Left renal cortex interstitium (tissue), 4 donors: Measurements from ENCODE around the gene SEMA3B. TPM values are rescaled to one million over a fixed set of nuclear protein-coding genes. Genes with fewer than 3 reads are reported as not detected.
"Not testable (repeated sequence)": the region's sequence is repeated elsewhere in the genome, so short reads cannot be mapped to it uniquely, and the experiment has no call there.

ENCODE experiments used
- DNase-seq, 4 donors: peaks; one replicate each; pipeline ENCODE4 v3.0.0-alpha.2; 2013; ENCODE audit warnings: low read depth in 4 of 4, low spot score in 2 of 4, missing footprints in 1 of 4
- polyA plus RNA-seq, 4 donors: library from polyadenylated mRNA; unstranded; fragments of 120-200 nt; gene quantifications; one replicate each; pipeline ENCODE4 v1.2.1, GENCODE V29; 2013; ENCODE audit not compliant: insufficient read length in 4 of 4

The SEMA3B gene
- polyA plus RNA-seq, 4 donors = 71.0 to 119 (median 108) TPM

DNA sequence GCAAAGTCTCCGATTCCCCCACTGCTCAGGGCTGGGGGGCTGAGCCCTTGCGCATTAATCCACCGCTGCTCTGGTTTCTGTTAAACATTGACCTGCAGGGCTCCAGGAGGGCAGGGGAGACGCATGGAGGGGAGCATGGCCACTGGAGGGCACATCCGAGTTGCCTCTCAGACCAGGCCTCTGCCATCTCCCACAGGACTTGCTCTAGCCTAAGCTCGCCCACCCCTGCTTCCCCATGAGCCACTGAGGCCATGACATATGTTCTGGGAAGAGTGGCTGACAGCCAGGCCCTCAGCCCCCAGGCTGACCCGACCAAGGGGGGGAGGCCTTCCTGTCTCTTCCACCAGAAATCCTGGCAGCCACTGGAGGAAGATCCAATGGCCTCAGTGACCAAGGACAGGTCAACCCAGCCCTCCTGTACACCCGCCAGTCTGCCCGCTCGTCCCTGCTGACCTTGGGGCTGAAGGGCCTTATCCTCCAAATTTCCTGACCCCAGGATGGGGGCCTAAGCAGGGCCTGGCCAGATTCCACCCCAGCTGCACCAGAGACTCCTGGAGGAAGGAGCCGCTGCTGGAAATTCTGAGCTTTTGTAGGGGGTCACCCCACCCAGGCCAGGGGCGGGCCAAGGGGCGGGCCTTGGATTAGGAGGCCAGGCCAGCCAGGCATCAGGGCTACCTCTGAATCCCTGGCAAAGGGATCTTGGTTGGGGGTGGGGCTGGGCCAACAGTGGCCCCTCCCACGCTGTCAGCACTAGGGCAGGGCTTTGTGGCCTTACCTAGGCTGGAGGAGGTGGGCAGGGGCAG is 34.3 kb downstream of the SEMA3B start, which contains the start of gene HYAL1:
Gene HYAL1, minus strand, starts transcription at position 562 of the 803 bp plus-strand sequence. CDS start 618 bp downstream, outside the sequence.
- no peak for DNase-seq

DNA sequence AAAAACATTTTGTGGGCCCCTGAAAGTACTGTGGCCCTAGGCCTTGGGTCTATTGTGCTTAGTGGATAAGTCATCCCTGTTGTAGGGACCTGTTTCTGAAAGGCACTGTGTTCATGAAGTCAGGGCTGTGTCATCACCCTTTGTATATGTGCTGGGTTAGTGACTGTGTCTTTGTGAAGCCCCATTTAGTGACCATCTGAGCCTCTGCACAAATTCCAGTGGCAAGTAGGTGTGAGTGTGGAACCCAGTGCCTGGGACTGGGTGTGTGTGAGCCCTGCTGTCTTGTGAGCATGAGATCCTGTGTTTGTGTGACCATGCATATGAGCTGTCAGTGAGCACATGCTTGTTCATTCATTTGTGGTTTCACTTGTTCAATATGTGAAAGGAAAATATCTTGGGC is 35.7 kb downstream of the SEMA3B start:
- no peak for DNase-seq

DNA sequence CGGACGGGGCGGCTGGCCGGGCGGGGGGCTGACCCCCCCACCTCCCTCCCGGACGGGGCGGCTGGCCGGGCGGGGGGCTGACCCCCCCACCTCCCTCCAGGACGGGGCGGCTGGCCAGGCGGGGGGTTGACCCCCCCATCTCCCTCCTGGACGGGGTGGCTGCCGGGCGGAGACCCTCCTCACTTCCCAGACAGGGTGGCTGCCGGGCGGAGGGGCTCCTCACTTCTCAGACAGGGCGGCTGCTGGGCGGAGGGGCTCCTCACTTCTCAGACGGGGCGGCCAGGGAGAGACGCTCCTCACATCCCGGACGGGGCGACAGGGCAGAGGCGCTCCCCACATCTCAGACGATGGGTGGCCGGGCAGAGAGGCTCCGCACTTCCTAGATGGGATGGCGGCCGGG is 43.1 kb downstream of the SEMA3B start:
- DNase-seq = not testable (repeated sequence)

DNA sequence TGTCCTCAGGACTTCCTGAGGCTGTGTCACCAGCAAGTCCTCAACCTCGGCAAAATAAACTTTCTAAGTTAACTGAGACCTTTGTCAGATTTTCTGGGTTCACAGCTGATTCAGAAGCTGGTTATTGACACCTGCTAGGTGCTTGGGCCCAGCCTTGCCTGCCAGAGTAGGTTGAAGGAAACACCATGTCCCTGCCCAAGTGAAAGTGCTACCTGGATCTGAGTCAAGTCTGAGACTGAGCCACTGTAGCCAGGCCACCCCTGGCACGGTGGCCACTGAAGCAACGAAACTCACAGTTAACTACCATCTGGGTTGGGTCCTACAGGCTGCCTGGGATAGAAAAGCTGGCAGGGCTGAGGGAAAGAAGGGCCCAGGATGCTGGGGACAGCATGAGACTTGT is 45.4 kb downstream of the SEMA3B start:
- DNase-seq = no peak

DNA sequence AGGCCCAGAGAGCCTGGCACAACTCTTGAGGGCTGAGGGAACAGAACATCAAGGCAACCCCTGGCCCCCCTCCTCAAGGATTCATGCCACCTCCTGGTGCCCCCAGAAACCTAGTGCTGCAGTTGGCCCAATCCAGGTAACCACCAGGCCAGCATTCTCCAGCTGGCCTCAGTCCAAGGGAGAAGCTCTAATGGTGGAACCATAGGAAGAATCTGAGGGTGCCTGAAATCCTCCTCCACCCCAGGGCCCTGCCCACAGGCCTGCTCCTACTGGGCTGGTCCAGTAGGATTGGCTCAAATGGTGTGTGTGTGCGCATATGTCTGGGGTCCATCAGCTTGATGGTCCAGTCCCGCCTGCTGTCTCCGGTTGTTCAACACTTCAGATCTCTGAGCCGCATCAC is 45.9 kb downstream of the SEMA3B start:
- DNase-seq = no peak

DNA sequence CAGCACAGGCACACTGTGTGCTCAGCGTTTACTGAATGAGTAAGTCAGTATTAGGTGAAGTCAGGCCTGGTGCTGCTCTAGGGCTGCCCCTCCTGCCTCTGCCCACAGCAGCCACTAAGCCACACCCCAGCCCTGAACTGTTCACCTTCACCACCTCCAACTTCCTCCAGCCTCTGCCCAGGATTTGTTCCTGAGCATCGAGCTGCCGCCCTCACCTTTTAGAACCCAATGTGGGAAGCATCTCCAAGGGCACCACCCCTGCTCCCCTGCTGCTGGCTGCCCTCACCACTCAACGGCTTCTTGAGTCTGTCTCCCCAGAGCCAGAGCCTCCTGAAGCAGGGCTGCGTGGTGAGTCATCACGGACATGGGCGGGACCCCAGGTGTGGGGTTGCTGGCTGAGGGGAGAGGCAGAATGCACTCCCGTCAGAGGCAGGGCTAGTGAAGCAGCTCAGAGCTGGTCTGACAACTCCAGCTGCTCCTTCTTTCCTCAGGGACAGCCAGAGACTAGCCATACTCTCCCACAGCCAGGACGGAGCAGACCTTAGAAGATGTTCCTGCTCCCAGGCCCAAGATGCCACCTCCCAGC is 47.8 kb downstream of the SEMA3B start:
- no peak for DNase-seq

DNA sequence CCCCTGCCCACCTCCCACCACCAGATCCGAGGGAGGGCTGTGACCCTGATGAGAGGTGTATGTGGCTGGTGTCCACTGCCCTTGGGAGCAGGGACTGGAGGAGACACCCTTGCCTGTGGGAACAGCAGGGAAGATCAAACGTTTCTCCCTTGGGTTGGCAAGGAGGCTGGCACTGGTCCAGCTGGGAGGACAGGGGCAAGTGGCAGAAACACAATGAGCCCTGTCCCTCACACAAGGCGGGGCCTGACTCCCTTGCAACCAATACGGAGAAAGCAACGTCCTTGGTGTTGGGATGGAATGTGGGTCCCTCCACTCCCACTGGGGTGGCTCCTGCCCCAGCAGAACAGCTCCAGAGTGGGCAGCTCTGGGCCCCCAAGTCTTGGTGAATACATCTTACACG is 48.4 kb downstream of the SEMA3B start:
- DNase-seq = no peak

DNA sequence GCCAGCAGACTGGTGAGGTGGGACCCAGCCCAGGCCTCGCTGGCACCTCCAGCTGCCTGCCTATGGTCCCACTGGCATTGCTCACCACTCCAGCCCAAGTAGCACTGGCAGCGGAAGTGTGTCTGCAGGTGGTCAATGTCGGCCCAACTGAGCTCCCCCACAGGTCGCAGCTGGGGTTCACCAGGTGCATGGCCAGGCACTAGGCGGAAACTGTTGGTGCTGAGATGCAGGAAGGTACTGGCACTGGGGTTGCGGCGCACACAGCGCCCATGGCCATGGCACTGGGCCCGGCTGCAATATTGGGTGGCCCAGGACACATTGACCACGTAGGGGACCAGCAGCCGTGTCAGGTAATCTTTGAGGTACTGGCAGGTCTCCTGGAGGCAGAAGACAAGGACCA is 49.2 kb downstream of the SEMA3B start:
- no peak for DNase-seq

DNA sequence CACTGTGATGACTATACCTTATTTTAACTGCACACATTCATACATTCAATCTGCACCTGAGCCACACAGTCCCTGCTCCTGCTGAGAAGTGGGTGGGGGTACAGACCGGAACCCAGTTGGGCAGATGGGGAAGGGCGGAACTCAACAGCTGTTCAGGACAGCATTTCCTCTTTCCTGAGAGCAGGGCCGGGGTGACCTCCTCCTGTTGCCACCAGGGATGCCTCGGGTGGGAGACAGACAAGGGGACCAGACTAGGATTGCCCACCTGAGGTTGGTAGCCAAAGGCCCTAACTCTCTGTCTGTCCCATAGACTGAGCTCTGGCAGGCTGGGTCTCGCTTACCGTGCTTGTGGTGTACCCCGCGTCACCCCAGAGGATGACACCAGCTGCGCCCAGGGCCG is 49.7 kb downstream of the SEMA3B start:
- DNase-seq = no peak

DNA sequence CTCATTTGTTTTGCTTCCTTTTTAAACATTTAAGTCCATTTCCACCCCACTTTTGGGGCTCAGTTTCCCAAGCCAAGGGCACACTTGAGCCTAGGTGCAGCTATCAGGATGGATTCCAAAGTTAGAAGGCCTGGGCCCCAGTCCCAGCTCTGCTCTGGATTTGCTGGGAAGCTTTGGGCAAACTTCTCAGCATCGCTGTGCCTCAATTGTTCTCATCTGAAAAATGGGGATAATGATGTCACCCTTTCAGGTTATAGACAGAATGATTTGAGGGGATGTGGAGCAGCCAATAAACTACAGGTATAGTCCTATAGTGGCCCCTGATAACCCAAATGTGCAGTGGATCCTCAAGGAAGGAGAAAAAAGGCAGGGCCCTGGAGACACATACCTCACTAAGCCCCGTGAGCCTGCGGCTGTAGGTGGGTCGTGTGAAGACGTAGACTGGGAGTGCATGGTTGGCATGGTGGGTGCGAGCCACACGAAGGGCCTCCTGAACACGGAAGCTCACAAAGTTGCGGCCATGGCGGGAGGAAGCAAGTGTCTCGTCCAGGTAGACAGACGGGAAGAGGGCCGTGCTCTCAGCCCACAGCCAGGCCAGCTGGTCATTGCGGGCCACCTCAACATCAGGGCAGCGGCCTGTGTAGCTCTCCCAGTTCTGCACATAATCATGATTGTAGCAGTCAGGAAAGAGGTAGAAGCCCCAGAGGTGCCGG is 50.4 kb downstream of the SEMA3B start:
- DNase-seq = no peak

DNA sequence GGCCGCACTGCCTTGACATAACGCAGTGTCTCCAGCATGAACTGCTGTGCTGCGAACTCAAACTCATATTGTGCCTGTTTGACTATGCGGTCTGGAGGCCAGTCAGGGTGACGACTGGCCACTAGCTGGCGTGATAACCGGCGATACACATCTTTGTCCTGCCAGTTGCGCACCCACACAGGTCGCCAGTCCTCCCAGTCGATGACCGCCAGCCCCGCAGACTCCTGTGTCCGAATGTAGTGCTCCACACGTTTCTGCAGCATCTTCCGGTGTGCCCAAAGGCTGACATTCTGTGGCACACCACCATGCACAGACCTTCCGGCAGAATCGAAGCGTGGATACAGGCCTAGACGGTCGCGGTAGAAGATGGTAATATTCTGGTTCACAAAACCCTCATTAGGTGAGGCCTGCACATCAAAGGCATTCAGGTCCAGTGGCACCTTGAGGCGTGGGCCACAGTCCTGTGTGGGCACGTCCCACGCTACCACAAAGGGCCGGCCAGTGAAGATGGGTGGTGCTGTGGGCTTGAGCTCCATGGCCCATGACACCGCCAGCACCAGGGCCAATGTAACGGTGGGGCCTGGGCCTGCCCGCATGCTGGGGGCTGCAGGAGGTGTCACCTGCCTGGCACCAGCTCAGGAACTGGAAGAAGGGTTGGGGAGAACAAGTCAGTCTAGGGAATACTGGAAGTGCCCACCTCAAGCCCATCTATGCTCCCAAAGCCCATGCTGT is 51.1 kb downstream of the SEMA3B start:
- no peak for DNase-seq

DNA sequence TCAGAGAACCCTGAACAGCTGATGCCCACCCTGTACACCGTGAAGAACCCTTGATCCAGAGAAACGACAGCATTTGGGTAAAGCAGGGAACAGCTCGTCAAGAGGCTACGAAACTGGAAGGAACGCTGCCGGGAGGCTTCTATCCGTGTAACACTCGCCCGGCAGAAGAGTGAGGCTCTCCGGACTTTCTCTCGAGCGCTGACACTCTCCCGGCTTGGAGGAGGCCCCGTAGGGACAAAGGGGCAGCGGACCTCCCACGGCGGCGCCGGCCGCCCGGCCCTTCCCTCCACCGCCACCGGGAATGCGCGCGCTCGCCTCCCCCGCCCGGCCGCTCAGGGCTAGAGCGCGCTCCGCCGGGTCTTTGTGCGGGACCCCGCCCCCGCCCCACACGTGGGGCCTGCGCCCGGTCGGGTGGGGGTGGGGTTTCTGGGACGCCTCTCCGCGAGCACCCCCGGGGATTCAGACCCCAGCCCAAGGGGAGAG is 51.9 kb downstream of the SEMA3B start:
- no peak for DNase-seq

DNA sequence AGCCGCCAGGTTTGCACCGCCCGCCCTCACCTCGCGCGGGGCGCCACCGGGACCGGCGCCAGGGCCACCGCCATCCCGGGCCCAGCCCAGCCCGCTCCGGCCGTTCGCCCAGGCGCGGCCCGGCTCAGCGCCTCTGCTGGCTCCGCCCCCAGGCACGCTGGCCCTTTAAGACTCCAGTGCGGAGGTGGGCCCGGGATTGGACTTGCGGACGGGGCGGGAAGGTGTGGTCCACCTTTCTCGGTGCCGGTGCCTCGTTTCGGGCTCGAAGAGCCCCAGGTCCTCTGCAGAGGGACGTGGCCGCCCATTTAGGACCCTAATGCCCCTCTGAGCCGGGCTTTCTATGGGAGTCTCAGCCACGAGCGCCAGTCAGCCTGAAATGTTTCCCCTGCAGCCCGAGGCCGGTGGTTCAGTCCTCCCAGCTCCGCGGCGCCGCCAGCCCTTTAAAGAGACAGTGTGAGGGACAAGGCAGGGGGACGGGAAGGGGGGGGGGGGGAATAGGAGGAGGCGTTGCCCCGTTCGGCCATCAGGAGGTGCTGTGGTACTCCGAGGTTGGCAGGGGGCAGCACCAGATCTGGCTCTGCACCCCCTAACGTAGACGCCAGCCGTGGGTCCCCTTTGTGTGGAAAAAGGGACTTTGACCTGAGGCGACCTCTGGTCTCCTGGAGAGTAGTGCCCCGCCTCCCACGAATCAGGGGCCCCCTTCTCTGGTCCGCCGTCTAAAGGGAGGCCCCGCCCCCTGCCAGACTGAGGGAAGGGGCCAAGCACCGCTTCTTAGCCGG is 52.6 kb downstream of the SEMA3B start:
- DNase-seq = peak; percentile 81 to 90 (median 86)

DNA sequence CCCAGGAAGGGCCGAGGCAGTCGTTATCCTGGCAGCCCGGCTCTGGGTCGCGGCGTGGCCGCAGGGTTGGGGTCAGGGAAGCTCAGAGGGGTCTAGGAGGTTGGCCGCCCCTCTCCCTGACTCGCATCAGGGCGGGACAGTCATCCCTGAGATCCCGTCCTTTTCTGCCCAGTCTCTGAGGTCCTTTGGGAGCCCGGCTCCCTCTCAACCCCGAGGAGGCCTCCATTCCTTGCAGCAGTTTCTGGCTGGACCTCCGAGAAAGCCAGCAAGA is 53.1 kb downstream of the SEMA3B start:
- no peak for DNase-seq

DNA sequence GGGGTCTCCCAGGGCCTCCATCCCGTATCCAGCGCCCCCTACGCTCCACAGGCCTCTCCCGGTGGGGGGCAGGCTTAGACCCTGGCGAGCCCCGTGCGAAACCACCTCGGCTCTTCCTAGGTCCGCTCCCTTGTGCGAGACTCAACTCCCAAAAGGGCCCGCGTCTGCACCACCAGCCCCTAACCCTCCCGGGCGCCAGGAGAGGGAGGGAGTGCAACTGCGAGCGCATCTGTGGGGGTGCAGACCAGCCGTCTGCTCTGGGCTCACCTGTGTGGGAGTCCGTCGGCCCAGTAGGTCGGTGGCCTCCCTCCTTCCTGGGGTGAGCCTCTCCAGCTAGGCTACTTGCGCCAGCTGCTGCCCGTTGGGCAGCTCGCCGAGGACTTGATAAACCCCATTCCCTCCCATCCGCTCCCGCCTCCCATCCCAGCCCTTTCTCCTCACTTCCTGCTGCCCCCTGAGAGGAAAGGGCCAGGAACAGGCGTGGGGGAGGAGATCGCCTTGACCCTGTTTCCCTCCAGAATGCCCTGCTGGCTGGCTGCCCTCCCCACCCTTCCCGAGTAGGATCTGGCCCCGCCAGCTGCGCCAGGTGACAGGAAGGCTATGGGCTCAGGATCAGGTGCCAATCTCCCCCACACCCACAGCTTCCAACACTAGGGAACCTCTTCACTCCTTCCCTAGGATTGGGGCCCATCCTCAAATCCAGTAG is 53.6 kb downstream of the SEMA3B start, which contains the start of gene HYAL2:
Gene HYAL2, minus strand, starts transcription at position 360 of the 706 bp plus-strand sequence. CDS start 2,256 bp downstream, outside the sequence.
- no peak for DNase-seq

DNA sequence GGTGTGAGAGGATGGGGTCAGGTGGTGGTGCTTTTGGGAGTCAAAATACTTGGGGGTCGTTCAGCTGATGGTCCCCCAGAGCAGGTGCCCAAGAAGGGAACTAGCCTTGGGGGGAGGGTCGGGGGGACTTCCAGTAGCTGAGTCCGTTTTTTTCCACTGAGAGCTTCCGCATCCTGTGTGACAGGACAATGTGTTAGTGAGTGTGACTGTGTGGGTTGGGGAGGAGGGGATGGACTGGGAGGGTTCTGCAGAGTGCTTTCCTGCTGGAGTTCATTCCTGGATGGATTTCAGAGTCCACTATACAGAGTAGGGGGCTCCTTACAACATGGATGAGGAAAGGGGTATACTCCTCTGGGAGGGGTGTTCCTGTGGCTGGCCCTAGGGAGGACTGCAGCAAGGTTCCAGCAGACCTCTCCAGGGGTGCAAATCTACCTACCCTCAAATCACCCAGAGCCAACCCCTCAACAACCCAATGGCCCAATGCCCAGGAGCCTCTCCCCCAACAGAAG is 54.2 kb downstream of the SEMA3B start:
- DNase-seq = no peak

DNA sequence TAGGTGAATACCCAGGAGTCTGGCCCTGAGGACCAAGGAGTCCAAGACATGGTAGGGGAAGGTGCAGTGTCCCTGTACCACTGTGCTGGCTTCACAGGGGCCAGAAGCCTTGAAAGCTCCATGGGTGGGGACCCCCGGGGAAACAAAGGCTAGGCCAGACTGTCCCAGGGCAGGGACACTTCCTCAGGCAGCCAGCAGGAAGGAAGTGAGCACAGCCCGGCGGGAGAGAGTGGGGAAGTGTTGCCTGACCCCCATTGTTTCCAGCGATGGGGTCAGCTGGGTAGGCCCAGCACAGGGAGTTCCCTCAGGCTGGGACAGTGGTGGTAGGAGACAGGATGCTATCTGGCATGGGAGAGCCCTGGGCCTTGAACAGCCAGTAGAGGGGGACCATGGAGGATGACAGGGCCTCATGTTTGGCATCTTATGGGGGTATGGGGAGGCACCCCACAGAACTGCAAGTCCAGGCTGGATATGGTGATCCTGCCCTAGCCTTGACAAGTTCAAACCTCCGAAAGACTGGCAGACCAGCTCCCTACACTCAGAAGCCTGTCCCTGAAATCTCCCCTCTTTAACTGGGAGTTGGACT is 54.8 kb downstream of the SEMA3B start:
- no peak for DNase-seq

DNA sequence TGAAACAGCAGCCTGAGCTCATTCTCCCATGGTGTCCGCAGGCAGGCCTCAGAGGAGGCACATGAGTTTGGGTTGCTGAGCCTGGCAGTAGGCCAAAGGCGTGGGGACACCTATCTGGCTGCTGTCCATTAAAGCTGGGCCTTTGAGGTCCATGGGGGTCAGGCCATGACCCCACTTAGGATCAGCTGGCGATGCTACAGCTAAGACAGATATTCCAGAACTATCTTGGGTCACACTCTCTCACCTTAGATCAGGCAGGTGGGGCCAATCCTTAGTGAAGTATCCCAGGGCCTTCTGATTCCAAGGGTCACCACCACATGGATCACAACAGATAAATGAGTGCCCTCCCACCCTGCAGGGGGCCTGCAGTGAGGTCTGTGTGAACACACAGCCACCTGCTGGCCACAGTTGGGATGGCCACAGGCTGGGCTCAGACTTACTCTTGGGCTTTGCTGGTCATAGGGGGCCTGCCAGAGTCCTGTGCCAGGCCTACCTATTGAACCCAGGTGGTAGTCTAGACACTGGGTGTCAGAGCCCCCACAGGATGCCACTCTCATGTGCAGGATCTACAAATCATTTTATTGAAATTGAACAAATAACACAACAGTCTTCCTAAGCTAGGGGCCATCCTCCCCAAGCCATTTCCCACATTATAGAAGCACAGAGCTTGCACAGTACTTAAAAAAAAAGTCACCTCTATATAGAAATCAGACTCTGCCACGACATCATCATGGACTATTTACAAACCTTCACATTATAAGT is 55.6 kb downstream of the SEMA3B start:
- no peak for DNase-seq
